Trophoblast cell (in vitro differentiated cells and primary cell): Measurements from ENCODE around the gene JAZF1.

Experiments used
- DNase-seq, 2 donors: peaks; one replicate each; pipeline ENCODE4 v3.0.0-alpha.2; 2016
- H2AFZ ChIP-seq: 2 replicates; pipeline ENCODE4 v1.6.1; 2013; ENCODE audit warnings: low read length, moderate library complexity, mild to moderate bottlenecking; ENCODE audit not compliant: insufficient read depth, poor library complexity
- H2AK5ac ChIP-seq: 2 replicates; pipeline ENCODE4 v1.6.1; 2013; ENCODE audit warnings: mild to moderate bottlenecking, low read length
- H2BK120ac ChIP-seq: 2 replicates; pipeline ENCODE4 v1.6.1; 2013; ENCODE audit warnings: low read length, mild to moderate bottlenecking, moderate library complexity; ENCODE audit not compliant: insufficient read depth, poor library complexity
- H2BK12ac ChIP-seq: 2 replicates; pipeline ENCODE4 v1.6.1; 2013; ENCODE audit warnings: mild to moderate bottlenecking, low read length, moderate library complexity
- H2BK5ac ChIP-seq: 2 replicates; pipeline ENCODE4 v1.6.1; 2013; ENCODE audit warnings: low read length, low read depth, moderate library complexity, mild to moderate bottlenecking; ENCODE audit not compliant: poor library complexity
- H3K14ac ChIP-seq: 2 replicates; pipeline ENCODE4 v1.6.1; 2013; ENCODE audit warnings: mild to moderate bottlenecking, low read length
- H3K18ac ChIP-seq: 2 replicates; pipeline ENCODE4 v1.6.1; 2013; ENCODE audit warnings: mild to moderate bottlenecking, low read length
- H3K23ac ChIP-seq: 2 replicates; pipeline ENCODE4 v1.6.1; 2013; ENCODE audit warnings: low read length
- H3K27ac ChIP-seq: 2 replicates; pipeline ENCODE4 v1.5.1; 2013; ENCODE audit warnings: low read depth, mild to moderate bottlenecking, inconsistent platforms, low read length, moderate library complexity
- H3K27me3 ChIP-seq: 2 replicates; pipeline ENCODE4 v1.6.1; 2013; ENCODE audit warnings: inconsistent platforms, mild to moderate bottlenecking, low read length, moderate library complexity; ENCODE audit not compliant: insufficient read depth
- H3K36me3 ChIP-seq, 2 experiments: 1 replicate in 1 of 2; 2 replicates in 1 of 2; pipeline ENCODE4 v1.6.1; 2013; ENCODE audit warnings: low read length in 2 of 2, mild to moderate bottlenecking in 2 of 2, moderate library complexity in 1 of 2; ENCODE audit not compliant: insufficient read depth in 2 of 2, control insufficient read depth in 1 of 2
- H3K4ac ChIP-seq: 2 replicates; pipeline ENCODE4 v1.6.1; 2013; ENCODE audit warnings: low read depth, mild to moderate bottlenecking, low read length, moderate library complexity
- H3K4me1 ChIP-seq, 2 experiments: 1 replicate in 1 of 2; 2 replicates in 1 of 2; pipeline ENCODE4 v1.6.1; 2013; ENCODE audit warnings: low read length in 2 of 2, mild to moderate bottlenecking in 2 of 2, moderate library complexity in 1 of 2; ENCODE audit not compliant: insufficient read depth in 2 of 2, control insufficient read depth in 1 of 2
- H3K4me2 ChIP-seq: 2 replicates; pipeline ENCODE4 v1.6.1; 2013; ENCODE audit warnings: inconsistent platforms, mild to moderate bottlenecking, low read length, moderate library complexity
- H3K4me3 ChIP-seq: 2 replicates; pipeline ENCODE4 v1.5.1; 2013; ENCODE audit warnings: mild to moderate bottlenecking, low read depth, low read length, inconsistent platforms
- H3K79me1 ChIP-seq: one replicate; pipeline ENCODE4 v1.6.1; 2013; ENCODE audit warnings: low read length
- H3K79me2 ChIP-seq: 2 replicates; pipeline ENCODE4 v1.6.1; 2013; ENCODE audit warnings: low read length, mild to moderate bottlenecking; ENCODE audit not compliant: control insufficient read depth, insufficient read depth, poor library complexity
- H3K9ac ChIP-seq: 2 replicates; pipeline ENCODE4 v1.6.1; 2013; ENCODE audit warnings: mild to moderate bottlenecking, low read length
- H3K9me3 ChIP-seq: 2 replicates; pipeline ENCODE4 v1.6.1; 2013; ENCODE audit warnings: low read depth, mild to moderate bottlenecking, control low read depth, inconsistent platforms, low read length; ENCODE audit not compliant: insufficient read depth
- H4K12ac ChIP-seq: 2 replicates; pipeline ENCODE4 v1.6.1; 2013; ENCODE audit warnings: low read depth, mild to moderate bottlenecking, low read length, moderate library complexity
- H4K8ac ChIP-seq: 2 replicates; pipeline ENCODE4 v1.6.1; 2013; ENCODE audit warnings: low read depth, mild to moderate bottlenecking, low read length, moderate library complexity
- H4K91ac ChIP-seq: one replicate; pipeline ENCODE4 v1.6.1; 2013; ENCODE audit warnings: low read depth, mild to moderate bottlenecking, low read length, moderate library complexity
- WGBS: extraction: QIAGEN DNeasy Blood & Tissue Kit; methylation state at CpG from one replicate; pipeline ENCODE4 v1.1.7; 2013; ENCODE audit warnings: missing lambda C conversion rate; ENCODE audit not compliant: insufficient read length, insufficient coverage; ENCODE audit errors: extremely low coverage; 5-methylcytosine and 5-hydroxymethylcytosine counted together

The JAZF1 gene

GRCh38 chr7:28191751-28192150, 11.2 kb upstream of the JAZF1 start:
- Histone ChIP-seq H2BK5ac (no peak overlapping the region), H3K9me3 (no peaks in the 10 kb centered on the region), H2BK120ac (no peak overlapping the region), H4K8ac (no peak overlapping the region), H2AFZ (no peak overlapping the region), H3K27me3 (no peaks in the 10 kb centered on the region), H3K14ac (no peak overlapping the region), H3K4me1 (no peaks in the 10 kb centered on the region), H3K79me1 (no peaks in the 10 kb centered on the region), H3K9ac (no peak overlapping the region), H2AK5ac (no peak overlapping the region), H3K79me2 (no peaks in the 10 kb centered on the region), H3K4ac (no peak overlapping the region), H2BK12ac (no peak overlapping the region), H4K12ac (no peak overlapping the region), H3K4me2 (no peak overlapping the region), H3K18ac (no peak overlapping the region), H3K36me3 (no peaks in the 10 kb centered on the region), H4K91ac (no peak overlapping the region), H3K23ac (no peak overlapping the region), H3K4me3 (no peak overlapping the region), H3K27ac (no peak overlapping the region)
- no peak for DNase-seq

GRCh38 chr7:28191184-28191583, 10.6 kb upstream of the JAZF1 start:
- H3K23ac ChIP-seq, result no peak overlapping the region
- no peak overlapping the region for H2BK5ac ChIP-seq
- no peaks in the 10 kb centered on the region for H3K9me3 ChIP-seq
- no peak overlapping the region for H3K14ac ChIP-seq
- no peak overlapping the region for H4K91ac ChIP-seq
- H3K4me3 ChIP-seq, result no peak overlapping the region
- no peaks in the 10 kb centered on the region for H3K79me1 ChIP-seq
- no peaks in the 10 kb centered on the region for H3K4me1 ChIP-seq
- no peak overlapping the region for H3K4me2 ChIP-seq
- no peak overlapping the region for H2BK120ac ChIP-seq
- H3K18ac ChIP-seq, result no peak overlapping the region
- H3K4ac ChIP-seq, result no peak overlapping the region
- no peaks in the 10 kb centered on the region for H3K79me2 ChIP-seq
- no peak for DNase-seq
- no CpG with 5 or more reads among the region's 2 CpGs for WGBS
- no peak overlapping the region for H4K8ac ChIP-seq
- no peaks in the 10 kb centered on the region for H3K36me3 ChIP-seq
- H3K27ac ChIP-seq, result no peak overlapping the region
- H3K9ac ChIP-seq, result no peak overlapping the region
- no peak overlapping the region for H4K12ac ChIP-seq
- H2AFZ ChIP-seq, result no peak overlapping the region
- no peaks in the 10 kb centered on the region for H3K27me3 ChIP-seq
- no peak overlapping the region for H2BK12ac ChIP-seq
- H2AK5ac ChIP-seq, result no peak overlapping the region

DNA sequence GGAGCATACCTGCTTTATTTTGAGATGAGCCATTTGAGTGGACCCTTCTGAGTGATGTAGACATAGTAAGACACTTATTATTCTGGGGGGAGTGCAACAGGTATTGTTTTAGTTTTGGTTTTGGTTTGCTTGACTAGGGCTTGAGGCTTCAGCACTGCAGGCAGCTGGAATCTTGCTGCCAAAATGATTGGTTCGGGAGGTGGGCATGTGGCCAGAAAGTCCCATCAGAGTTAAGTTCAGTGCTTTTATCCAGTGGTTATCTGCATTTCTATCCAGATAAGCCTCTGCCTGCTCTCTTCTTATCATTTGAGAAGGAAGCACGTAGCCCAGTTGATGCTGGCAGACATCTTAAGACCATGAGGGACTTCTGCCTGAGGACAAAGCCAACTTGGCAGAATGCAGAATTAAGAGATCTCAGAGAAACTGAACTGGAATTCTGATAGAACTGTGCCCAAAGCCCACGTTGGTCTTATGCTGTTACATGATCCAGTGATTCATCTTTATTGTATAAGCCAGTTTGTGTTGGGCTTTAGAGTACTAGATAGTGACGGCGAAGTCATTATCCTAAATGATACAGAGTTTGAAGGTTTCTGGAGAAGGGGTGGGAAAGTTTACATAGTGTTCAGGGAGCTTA, 9.6 kb upstream of the JAZF1 start:
- no CpG with 5 or more reads among the region's 5 CpGs for WGBS
- no peak for DNase-seq
- no peak overlapping the region for H3K14ac ChIP-seq
- H2AK5ac ChIP-seq, result no peak overlapping the region
- H3K23ac ChIP-seq, result no peak overlapping the region
- H3K27ac ChIP-seq, result no peak overlapping the region
- H3K27me3 ChIP-seq, result no peaks in the 10 kb centered on the region
- H3K18ac ChIP-seq, result no peak overlapping the region
- no peak overlapping the region for H3K4me3 ChIP-seq
- no peak overlapping the region for H2BK12ac ChIP-seq
- H3K4me2 ChIP-seq, result no peak overlapping the region
- no peaks in the 10 kb centered on the region for H3K4me1 ChIP-seq
- H3K36me3 ChIP-seq, result no peaks in the 10 kb centered on the region
- H2AFZ ChIP-seq, result no peak overlapping the region
- H2BK120ac ChIP-seq, result no peak overlapping the region
- no peak overlapping the region for H3K4ac ChIP-seq
- no peak overlapping the region for H4K12ac ChIP-seq
- H3K79me2 ChIP-seq, result no peaks in the 10 kb centered on the region
- no peak overlapping the region for H4K8ac ChIP-seq
- H4K91ac ChIP-seq, result no peak overlapping the region
- H3K9ac ChIP-seq, result no peak overlapping the region
- no peak overlapping the region for H2BK5ac ChIP-seq
- no peaks in the 10 kb centered on the region for H3K9me3 ChIP-seq
- H3K79me1 ChIP-seq, result no peaks in the 10 kb centered on the region

- H2BK120ac ChIP-seq, result no peak overlapping the region
- H3K18ac ChIP-seq, result no peak overlapping the region
- no peak overlapping the region for H2AK5ac ChIP-seq
- H3K9ac ChIP-seq, result no peak overlapping the region
- H3K4ac ChIP-seq, result no peak overlapping the region
- DNase-seq, result no peak
- H3K14ac ChIP-seq, result no peak overlapping the region
- no peaks in the 10 kb centered on the region for H3K36me3 ChIP-seq
- no CpG with 5 or more reads among the region's 7 CpGs for WGBS
- H4K12ac ChIP-seq, result no peak overlapping the region
- H3K4me3 ChIP-seq, result no peak overlapping the region
- H3K23ac ChIP-seq, result no peak overlapping the region
- no peaks in the 10 kb centered on the region for H3K4me1 ChIP-seq
- no peaks in the 10 kb centered on the region for H3K79me2 ChIP-seq
- no peak overlapping the region for H2AFZ ChIP-seq
- H2BK12ac ChIP-seq, result no peak overlapping the region
- H3K79me1 ChIP-seq, result no peaks in the 10 kb centered on the region
- no peak overlapping the region for H4K91ac ChIP-seq
- H4K8ac ChIP-seq, result no peak overlapping the region
- H3K9me3 ChIP-seq, result no peaks in the 10 kb centered on the region
- no peak overlapping the region for H2BK5ac ChIP-seq
- H3K4me2 ChIP-seq, result no peak overlapping the region
- H3K27me3 ChIP-seq, result no peaks in the 10 kb centered on the region
- H3K27ac ChIP-seq, result no peak overlapping the region
Measured at GRCh38 chr7:28187012-28187411, 6.4 kb upstream of the JAZF1 start.
